PC-3 (cell line): ENCODE measurements around the gene COLEC11. TPM values are rescaled to one million over a fixed set of nuclear protein-coding genes. Genes with fewer than 3 reads are reported as not detected.

Experiments
- ATAC-seq: fragments of 200-7000 bp; cut with Tn5 transposase; 2 replicates; pipeline ENCODE4 v1.9.1; 2020; ENCODE audit warnings: mild to moderate bottlenecking, moderate library complexity
- BruUV-seq: library from RNA; stranded (reverse); fragments of 400-500 nt; replicated peaks from 2 replicates; lab custom pipeline; 2021; lab: Mats Ljungman, UMichigan
- CTCF ChIA-PET: fragments of 300-600 bp; sonication (Branson Sonifier 250); formaldehyde crosslinking; loops from one replicate; lab custom pipeline; 2022; ENCODE audit warnings: antibody characterized with exemption; lab: Charles Lee
- POLR2A ChIA-PET: fragments of 300-600 bp; sonication (Branson Sonifier 250); formaldehyde crosslinking; loops from one replicate; lab custom pipeline; 2022; ENCODE audit warnings: antibody characterized with exemption; ENCODE audit not compliant: unreplicated experiment; lab: Charles Lee
- DNase-seq: peaks from one replicate; pipeline ENCODE4 v3.0.0-alpha.2; 2015
- H2AFZ ChIP-seq: fragments of 300-600 bp; sonication (generic); 2 replicates; pipeline ENCODE4 v1.6.0; 2016; ENCODE audit warnings: antibody characterized with exemption, low read length
- H3F3A ChIP-seq: fragments of 300-600 bp; sonication (generic); one replicate; pipeline ENCODE4 v1.6.0; 2017; ENCODE audit warnings: antibody characterized with exemption, low read length, control low read depth, mild to moderate bottlenecking; ENCODE audit not compliant: unreplicated experiment
- H3K27ac ChIP-seq: fragments of 300-600 bp; sonication (generic); 2 replicates; pipeline ENCODE4 v1.5.1; 2016; ENCODE audit warnings: mild to moderate bottlenecking, low read length
- H3K27me3 ChIP-seq: fragments of 300-600 bp; sonication (generic); 2 replicates; pipeline ENCODE4 v1.6.1; 2016; ENCODE audit warnings: low read length, mixed read lengths
- H3K36me3 ChIP-seq: fragments of 300-600 bp; sonication (generic); 2 replicates; pipeline ENCODE4 v1.6.1; 2016; ENCODE audit warnings: low read depth, mixed run types, low read length, mixed read lengths
- H3K4me1 ChIP-seq: fragments of 300-600 bp; sonication (generic); 2 replicates; pipeline ENCODE4 v1.5.1; 2016; ENCODE audit warnings: low read length; ENCODE audit not compliant: insufficient read depth
- H3K4me2 ChIP-seq: fragments of 300-600 bp; sonication (generic); 2 replicates; pipeline ENCODE4 v1.6.0; 2016; ENCODE audit warnings: low read length
- H3K4me3 ChIP-seq: fragments of 300-600 bp; sonication (generic); 2 replicates; pipeline ENCODE4 v1.5.1; 2016; ENCODE audit warnings: mild to moderate bottlenecking, low read length, mixed read lengths
- H3K79me2 ChIP-seq: fragments of 300-600 bp; sonication (generic); 2 replicates; pipeline ENCODE4 v1.6.1; 2017; ENCODE audit warnings: low read length, mixed read lengths
- H3K9ac ChIP-seq: fragments of 300-600 bp; sonication (generic); 2 replicates; pipeline ENCODE4 v1.6.0; 2016; ENCODE audit warnings: mild to moderate bottlenecking, low read length
- H3K9me2 ChIP-seq: fragments of 300-600 bp; sonication (generic); replicated peaks from 2 replicates; pipeline ENCODE4 v1.6.1; 2016; ENCODE audit warnings: mixed run types, low read length, mixed read lengths
- H3K9me3 ChIP-seq: fragments of 300-600 bp; sonication (generic); 2 replicates; pipeline ENCODE4 v1.6.1; 2016; ENCODE audit warnings: low read length, mixed read lengths
- H4K20me1 ChIP-seq: fragments of 300-600 bp; sonication (generic); 2 replicates; pipeline ENCODE4 v1.6.1; 2016; ENCODE audit warnings: low read length, mixed read lengths
- CTCF ChIP-seq: fragments of 300-600 bp; sonication (generic); conservative IDR thresholded peaks from 2 replicates; pipeline ENCODE4 v1.5.1; 2017; ENCODE audit warnings: antibody characterized with exemption, low read depth, mild to moderate bottlenecking, low read length
- EZH2 ChIP-seq: fragments of 300-600 bp; sonication (generic); IDR thresholded peaks from one replicate; pipeline ENCODE4 v1.6.1; 2017; ENCODE audit warnings: antibody characterized with exemption, mild to moderate bottlenecking, low read length; ENCODE audit not compliant: unreplicated experiment
- EZH2phosphoT487 ChIP-seq: fragments of 300-600 bp; sonication (generic); IDR thresholded peaks from 2 replicates; pipeline ENCODE4 v1.6.1; 2018; ENCODE audit warnings: mild to moderate bottlenecking, antibody characterized with exemption, low read length, borderline replicate concordance
- intact Hi-C: fragments of 100-400 bp; cut with micrococcal nuclease; formaldehyde crosslinking; loops from 2 replicates; pipeline ENCODE4 v1.9.0; 2023
- total RNA-seq: library from RNA; depleted of rRNA; stranded (reverse); fragments of >200 nt; gene quantifications from 2 replicates; pipeline ENCODE4 v1.2.3, GENCODE V29; 2014

Gene COLEC11
- total RNA-seq, 1 experiment from 2014 or later: 0.44 TPM

GRCh38 chr2:3604207-3604877 is 9.4 kb downstream of the COLEC11 start:
- no peaks in the 10 kb centered on the region for H3K27me3 ChIP-seq
- no peaks in the 10 kb centered on the region for H3K36me3 ChIP-seq
- H3K9ac ChIP-seq: peak overlapping the region; percentile 52; the same call in 1 of the 2 replicates
- H3K4me2 ChIP-seq: no peak overlapping the region
- no peak overlapping the region for H3K4me3 ChIP-seq
- no peaks in the 10 kb centered on the region for H3K9me3 ChIP-seq
- CTCF ChIA-PET: no interaction called here
- no peak for DNase-seq
- no peaks in the 10 kb centered on the region for H3K9me2 ChIP-seq
- ATAC-seq: no peak
- POLR2A ChIA-PET: no interaction called here
- H2AFZ ChIP-seq: no peak overlapping the region
- peaks cover 4% of the 10 kb centered on the region; the same call in 1 of the 2 replicates for H3K4me1 ChIP-seq
- TF ChIP-seq EZH2phosphoT487 (no peak), EZH2 (no peak), CTCF (no peak)
- no TSS peak for BruUV-seq
- H3K79me2 ChIP-seq: no peaks in the 10 kb centered on the region
- H4K20me1 ChIP-seq: no peaks in the 10 kb centered on the region
- intact Hi-C loops: no loop called here
- H3K27ac ChIP-seq: no peak overlapping the region
- H3F3A ChIP-seq: no peaks in the 10 kb centered on the region

DNA sequence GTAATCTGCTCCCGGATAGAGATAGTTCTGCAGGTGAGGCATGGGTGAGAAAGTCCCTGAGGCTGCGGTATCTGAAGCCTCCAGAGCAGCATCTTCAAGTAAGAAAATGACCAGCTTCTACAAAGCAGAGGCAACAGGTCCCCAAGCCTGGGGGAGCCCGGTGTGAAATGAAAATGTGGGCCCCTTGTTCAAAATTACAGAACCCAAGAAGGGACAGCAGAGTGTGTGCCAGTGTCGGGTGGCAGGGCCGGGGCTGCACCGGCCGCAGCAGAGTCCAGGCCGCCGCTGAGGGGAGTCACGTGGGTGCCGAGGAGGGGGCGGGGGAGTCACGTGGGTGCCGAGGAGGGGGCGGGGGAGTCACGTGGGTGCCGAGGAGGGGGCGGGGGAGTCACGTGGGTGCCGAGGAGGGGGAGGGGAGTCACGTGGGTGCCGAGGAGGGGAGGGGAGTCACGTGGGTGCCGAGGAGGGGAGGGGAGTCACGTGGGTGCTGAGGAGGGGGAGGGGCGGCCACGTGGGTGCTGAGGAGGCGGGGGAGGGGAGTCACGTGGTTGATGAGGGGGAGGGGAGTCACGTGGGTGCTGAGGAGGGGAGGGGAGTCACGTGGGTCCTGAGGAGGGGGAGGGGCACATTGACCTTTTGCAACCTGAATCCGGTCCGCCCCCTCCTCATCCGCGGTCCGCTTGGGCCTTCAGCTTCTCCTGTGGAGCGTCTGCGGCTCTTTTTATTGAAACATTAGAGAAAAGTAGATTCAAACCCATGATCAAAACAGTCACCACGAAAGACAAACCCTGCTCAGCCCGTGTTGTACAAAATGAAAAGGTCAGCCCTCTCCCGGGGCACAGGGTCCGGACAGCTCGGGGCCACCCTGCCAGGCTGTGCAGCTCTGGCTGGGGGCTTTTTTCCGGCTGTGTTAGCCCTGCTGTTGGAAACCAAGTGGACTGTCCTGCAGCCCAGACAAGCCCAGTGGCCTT is 10.4 kb downstream of the COLEC11 start:
- peaks cover 4% of the 10 kb centered on the region; the same call in 1 of the 2 replicates for H3K4me1 ChIP-seq
- no peaks in the 10 kb centered on the region for H3K27me3 ChIP-seq
- no peaks in the 10 kb centered on the region for H4K20me1 ChIP-seq
- ChIA-PET CTCF (no interaction called here), POLR2A (no interaction called here)
- H3K27ac ChIP-seq: peak overlapping the region; percentile 39
- H3K4me3 ChIP-seq: no peak overlapping the region
- peak overlapping the region; percentile 94 for H2AFZ ChIP-seq
- peak overlapping the region; percentile 53 for H3K4me2 ChIP-seq
- H3K79me2 ChIP-seq: no peaks in the 10 kb centered on the region
- H3K9ac ChIP-seq: peak overlapping the region; percentile 52
- H3K9me3 ChIP-seq: no peaks in the 10 kb centered on the region
- no peaks in the 10 kb centered on the region for H3K9me2 ChIP-seq
- no peaks in the 10 kb centered on the region for H3F3A ChIP-seq
- BruUV-seq: no TSS peak
- peak; percentile 53 for ATAC-seq
- intact Hi-C loops: no loop called here
- TF ChIP-seq EZH2: no peak
- TF ChIP-seq EZH2phosphoT487: no peak
- TF ChIP-seq CTCF: no peak
- peak; percentile 48 for DNase-seq
- no peaks in the 10 kb centered on the region for H3K36me3 ChIP-seq
